Measurements from ENCODE around the gene KAZN. TPM values are rescaled to one million over a fixed set of nuclear protein-coding genes. Genes with fewer than 3 reads are reported as not detected.

Gene KAZN
- polyA plus RNA-seq, 1 donor: 14.6 TPM

- no peak for DNase-seq
These were observed 120.0 kb downstream of the KAZN start for GRCh38 chr1:14718476-14718875.

DNA sequence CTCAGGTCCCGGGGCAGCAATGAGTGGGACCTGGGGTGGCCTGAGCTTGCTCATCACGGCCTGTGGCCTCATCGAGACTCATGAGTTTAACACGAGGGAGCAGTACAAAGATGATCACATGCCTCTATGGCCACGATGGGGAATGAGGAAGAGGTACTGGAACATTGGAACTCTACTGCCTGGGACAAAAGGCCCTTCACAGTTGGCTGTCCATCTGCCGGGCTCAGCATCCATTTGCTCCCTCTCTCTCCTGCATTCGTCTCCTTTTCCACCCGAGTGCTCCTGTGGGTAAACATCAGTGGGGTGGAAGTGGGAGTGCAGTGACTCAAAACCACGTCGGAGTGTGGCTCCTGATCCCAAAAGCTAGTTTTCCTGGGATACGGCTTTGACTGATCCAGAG is 124.9 kb downstream of the KAZN start:
- DNase-seq: no peak

- no peak for DNase-seq
These were observed 125.8 kb downstream of the KAZN start for GRCh38 chr1:14724246-14724645.

DNA sequence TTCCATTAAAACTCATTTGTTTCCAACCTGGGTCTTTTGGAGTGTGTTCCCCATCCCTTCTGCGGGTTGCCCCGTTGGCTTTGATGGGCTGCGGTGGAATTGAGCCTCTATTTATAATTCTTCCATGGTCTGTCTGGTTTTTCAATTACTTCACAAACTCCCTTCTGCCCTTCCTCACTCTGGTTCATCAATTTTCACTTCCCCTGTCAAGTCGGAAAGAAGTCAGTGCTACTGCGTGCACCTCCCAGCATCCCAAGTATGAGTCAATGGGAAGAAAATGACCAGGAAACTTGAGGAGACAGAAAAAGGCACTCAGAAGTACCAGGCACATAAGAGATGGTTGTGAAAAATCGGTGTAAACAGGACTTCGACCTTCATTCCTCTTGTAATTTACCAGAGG is 126.2 kb downstream of the KAZN start:
- no peak for DNase-seq

GRCh38 chr1:14725238-14725637 is 126.8 kb downstream of the KAZN start:
- no peak for DNase-seq

GRCh38 chr1:14725695-14726094 is 127.2 kb downstream of the KAZN start:
- DNase-seq: no peak

DNA sequence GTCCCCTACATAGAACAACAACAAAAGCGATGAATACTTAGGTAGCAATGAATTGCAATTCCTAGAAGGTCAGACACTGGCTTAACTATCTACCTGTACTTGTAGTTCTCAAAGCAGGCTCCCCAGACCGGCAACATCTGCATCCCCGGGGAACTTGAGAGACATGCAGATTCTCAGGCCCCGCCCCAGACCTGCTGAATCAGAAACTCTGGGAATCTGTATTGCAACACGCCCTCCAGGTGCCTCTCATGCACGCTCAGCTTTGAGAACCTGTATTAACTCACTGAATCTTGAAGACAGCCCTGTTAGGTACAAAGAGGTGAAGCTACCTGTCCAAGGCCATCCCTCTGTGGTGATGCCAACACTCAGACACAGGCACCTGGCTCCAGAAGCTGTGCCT is 128.1 kb downstream of the KAZN start:
- DNase-seq: no peak

DNA sequence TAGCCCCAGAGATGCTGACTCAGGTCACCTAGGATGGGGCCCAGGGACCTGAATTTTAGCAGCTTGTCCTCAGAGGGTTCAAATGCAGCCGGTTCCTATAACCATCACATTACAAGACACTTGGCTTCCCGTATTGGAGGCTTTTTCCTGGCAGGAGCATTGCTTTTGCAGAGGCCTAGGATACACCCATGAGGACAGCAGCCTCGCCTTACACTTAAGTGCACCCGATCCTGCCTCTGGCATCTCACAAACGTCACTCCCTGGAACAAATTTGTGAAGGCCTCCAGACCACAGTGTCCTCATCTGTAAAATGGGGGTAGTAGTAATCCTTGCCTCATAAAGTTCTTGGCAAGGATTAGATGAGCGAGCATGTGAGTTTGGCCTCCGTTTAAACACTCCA is 130.0 kb downstream of the KAZN start:
- peak; percentile 25 for DNase-seq

DNA sequence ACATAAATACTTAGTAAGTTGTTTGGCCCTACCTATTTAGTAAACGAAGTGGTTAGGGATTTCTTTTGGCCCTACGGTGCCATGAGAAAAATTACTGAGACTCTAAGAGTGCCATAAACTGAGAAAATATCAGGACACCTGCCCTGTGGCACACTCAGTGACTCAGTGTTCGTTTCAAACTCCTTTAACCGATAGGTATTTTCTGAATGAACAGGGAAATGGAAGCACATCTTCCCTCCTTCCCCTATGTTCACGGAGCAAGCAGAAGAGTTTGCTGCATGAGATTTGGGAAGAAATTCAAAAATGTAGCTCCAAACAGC is 134.2 kb downstream of the KAZN start:
- no peak for DNase-seq

GRCh38 chr1:14733048-14733778 is 134.7 kb downstream of the KAZN start:
- peak; percentile 26 for DNase-seq

DNA sequence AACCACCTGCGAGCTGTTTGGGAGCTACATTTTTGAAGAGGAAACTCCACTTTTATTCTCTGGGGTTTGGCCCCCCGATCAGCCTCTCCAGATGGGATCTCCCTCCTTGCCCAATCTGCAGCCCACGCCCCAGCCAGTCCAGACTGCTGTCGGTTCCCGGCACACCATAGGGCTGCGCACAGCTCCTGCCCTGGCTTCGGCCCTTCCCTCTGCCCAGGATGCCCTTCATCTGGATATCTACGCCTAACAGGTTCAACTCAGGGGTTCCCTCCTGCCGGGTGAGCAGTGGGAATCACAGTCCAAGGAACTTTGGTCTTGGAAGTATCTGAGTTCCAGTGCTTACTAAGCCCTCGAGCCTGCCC is 135.3 kb downstream of the KAZN start:
- DNase-seq: no peak

- no peak for DNase-seq
These were observed 137.4 kb downstream of the KAZN start for GRCh38 chr1:14735841-14736240.

- peak; percentile 43 for DNase-seq
These were observed 139.1 kb downstream of the KAZN start for GRCh38 chr1:14737561-14738094.

DNA sequence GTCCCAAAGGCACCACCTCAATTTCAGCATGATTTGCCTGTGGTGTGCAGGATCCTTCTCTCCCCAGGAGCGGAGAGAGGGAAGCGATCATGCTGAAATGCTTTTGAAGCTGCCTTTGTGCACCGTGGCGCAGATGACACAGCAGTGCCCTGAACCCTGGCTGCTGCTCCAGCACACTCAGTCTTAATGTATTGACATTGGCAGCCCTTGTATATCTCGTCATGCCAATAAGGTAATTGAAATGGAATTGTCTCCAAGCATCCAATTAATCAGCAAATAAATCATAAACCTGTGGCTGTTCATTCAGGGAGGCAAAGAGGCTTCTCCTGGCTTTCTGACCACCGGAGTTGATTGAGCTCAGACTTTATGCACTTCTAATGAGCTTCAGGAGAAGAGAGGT is 139.8 kb downstream of the KAZN start:
- DNase-seq: no peak

GRCh38 chr1:14738647-14739046 is 140.2 kb downstream of the KAZN start:
- DNase-seq: no peak

DNA sequence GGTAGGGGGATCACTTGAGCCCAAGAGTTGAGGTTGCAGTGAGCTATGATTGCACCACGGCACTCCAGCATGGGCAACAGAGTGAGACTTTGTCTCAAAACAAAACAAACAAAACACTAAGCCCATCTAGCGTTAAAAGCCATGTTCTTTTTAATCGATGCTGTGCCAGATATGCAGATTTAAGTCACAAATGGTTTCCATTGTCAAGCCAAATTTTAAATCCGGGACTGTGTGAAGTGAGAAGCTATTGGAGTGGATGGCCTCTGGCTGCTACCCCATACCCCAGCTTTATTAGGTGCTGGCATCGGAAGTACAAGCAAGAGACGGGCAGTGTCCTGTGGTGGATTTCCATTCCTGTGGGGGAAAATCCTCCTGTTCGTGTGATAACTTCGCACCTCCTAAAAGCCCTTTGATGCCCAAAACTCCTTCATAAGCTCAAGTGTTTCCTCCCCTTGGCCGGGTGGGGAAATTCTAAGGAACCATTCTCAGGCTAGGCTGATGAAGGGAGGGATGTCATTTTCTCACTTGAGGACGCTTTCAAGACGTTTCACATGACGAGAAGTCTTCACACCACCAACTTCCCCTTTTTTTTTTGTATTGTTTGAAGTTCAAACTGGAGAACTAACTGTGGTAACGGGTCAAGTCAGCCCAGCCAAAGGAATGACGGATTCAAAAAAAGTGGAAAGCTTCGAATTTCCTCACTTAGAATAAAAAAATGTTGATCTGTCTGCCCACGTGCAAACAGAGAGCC is 140.8 kb downstream of the KAZN start:
- DNase-seq: no peak

- DNase-seq: no peak
These were observed 141.5 kb downstream of the KAZN start for GRCh38 chr1:14740016-14740415.

- no peak for DNase-seq
These were observed 142.6 kb downstream of the KAZN start for GRCh38 chr1:14741082-14741481.

DNA sequence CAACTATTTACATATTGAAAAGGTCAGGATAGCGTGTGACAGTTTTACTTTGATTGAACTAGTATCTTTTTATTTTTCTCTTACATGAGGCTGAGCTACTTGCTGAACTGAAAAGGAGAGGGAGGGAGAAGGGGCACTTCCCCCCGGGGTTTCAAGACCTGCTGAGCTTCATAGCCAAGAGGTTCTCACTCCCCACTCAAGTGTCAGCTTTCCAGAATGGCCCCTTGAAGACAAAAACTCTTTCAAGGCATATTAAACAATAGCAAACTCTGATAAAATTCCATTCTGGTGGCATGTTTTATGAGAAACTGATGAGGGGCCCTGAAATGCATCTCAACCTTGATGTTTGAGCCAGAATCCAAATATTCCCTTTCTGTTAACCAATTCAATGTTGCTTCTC is 143.0 kb downstream of the KAZN start:
- DNase-seq: no peak

GRCh38 chr1:14742181-14742980 is 143.9 kb downstream of the KAZN start:
- DNase-seq: no peak

DNA sequence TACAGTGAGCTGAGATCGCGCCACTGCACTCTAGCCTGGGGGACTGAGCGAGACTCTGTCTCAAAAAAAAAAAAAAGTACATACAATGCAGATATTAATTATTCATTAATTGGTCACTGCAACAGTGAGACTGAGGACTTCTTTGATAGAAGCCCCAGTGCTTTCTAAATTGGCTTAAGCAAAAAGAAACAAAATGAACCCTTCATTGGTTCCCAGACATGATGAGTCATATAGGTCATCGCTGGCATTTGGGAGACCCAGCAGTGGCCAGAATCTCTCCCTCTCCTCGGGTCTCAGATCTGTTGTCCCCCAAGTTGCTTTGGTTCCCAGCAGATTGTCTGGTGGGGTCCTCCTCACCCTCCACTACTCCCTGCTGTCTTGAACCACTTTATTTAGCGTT is 144.9 kb downstream of the KAZN start:
- no peak for DNase-seq

- no peak for DNase-seq
These were observed 146.7 kb downstream of the KAZN start for GRCh38 chr1:14745001-14745720.

GRCh38 chr1:14745789-14746188 is 147.3 kb downstream of the KAZN start:
- no peak for DNase-seq

Measured in hindlimb muscle (tissue), 1 donor.